Measurements from ENCODE around the gene PCED1A. TPM values are rescaled to one million over a fixed set of nuclear protein-coding genes. Genes with fewer than 3 reads are reported as not detected.

PCED1A gene
- total and polyA plus RNA-seq, 2 donors (not counting 1 experiment from before 2014, with no cell fraction given), result 96.8 to 176 TPM

GRCh38 chr20:2820896-2821869 is 19.3 kb downstream of the PCED1A start:
- no peak overlapping the region for H3K9ac ChIP-seq (ENCODE audit: low read length)
- H4K20me1 ChIP-seq (ENCODE audit: control insufficient read depth, insufficient read depth, low read length, poor library complexity, severe bottlenecking), result no peaks in the 10 kb centered on the region
- H3K27ac ChIP-seq (ENCODE audit: low read length in 2 of 2), result no peak overlapping the region
- no peaks in the 10 kb centered on the region for H3K9me3 Mint-ChIP-seq (ENCODE audit: insufficient read depth)
- H3K36me3 ChIP-seq (replicated peaks in 1 of 2; ENCODE audit: control extremely low read depth in 1 of 2, control insufficient read depth in 1 of 2, extremely low read depth in 1 of 2, insufficient read depth in 2 of 2, low read length in 1 of 2), result no peaks in the 10 kb centered on the region
- no peaks in the 10 kb centered on the region for H3K79me2 ChIP-seq (ENCODE audit: control insufficient read depth, insufficient read depth, low read length)
- H3K4me2 ChIP-seq (replicated peaks; ENCODE audit: low read depth, low read length, poor library complexity, severe bottlenecking), result no peak overlapping the region
- H3K4me3 ChIP-seq (ENCODE audit: control extremely low read depth in 1 of 5, extremely low read depth in 1 of 5, insufficient read depth in 1 of 5, low read depth in 2 of 5, low read length in 4 of 5), result no peak overlapping the region
- DNase-seq (no peak), ATAC-seq (ENCODE audit: low read depth) (no peak)
- peaks cover 9% of the 10 kb centered on the region for H3K4me1 Mint-ChIP-seq
- 21% methylated on average over 59 of the region's 68 CpGs for WGBS (ENCODE audit: insufficient coverage)
- H3K9me3 ChIP-seq (ENCODE audit: control extremely low read depth in 1 of 3, control insufficient read depth in 2 of 3, insufficient read depth in 1 of 3, low read length in 2 of 3), result no peaks in the 10 kb centered on the region
- no peak for TF ChIP-seq EZH2 (IDR thresholded peaks at IDR 0.05; ENCODE audit: borderline replicate concordance, insufficient read depth, low read depth, low read length, poor library complexity, severe bottlenecking)
- TF ChIP-seq CTCF (IDR thresholded peaks at IDR 0.05), result no peak
- H3K27me3 ChIP-seq (replicated peaks in 1 of 4; ENCODE audit: control extremely low read depth in 1 of 4, control insufficient read depth in 3 of 4, insufficient read depth in 4 of 4, low read length in 3 of 4), result peaks cover 0 to 44% (median 20%) of the 10 kb centered on the region in 4 experiments
- ChIA-PET POLR2A (interaction anchor here (0.6 kb wide), 1 partner anchor 11 kb away, joined by 9 read pairs; no protein-coding TSS in a partner anchor), CTCF (no interaction called here)
- peaks cover 0 to 3% of the 10 kb centered on the region in 2 donors for H3K4me1 ChIP-seq (ENCODE audit: control insufficient read depth in 2 of 2, insufficient read depth in 2 of 2, low read length in 2 of 2)
- no peak overlapping the region for H2AFZ ChIP-seq (ENCODE audit: insufficient read depth, low read depth, low read length, poor library complexity, severe bottlenecking)
- H3K27ac Mint-ChIP-seq, result no peak overlapping the region
- intact Hi-C loops (cut with micrococcal nuclease), result no loop called here
- no peak overlapping the region for H3K4me3 Mint-ChIP-seq
- H3K27me3 Mint-ChIP-seq, result peaks cover 42% of the 10 kb centered on the region

Measured in B cell (primary cell).